B cell (primary cell): ENCODE data around the gene CAMK1D. TPM values are rescaled to one million over a fixed set of nuclear protein-coding genes. Genes with fewer than 3 reads are reported as not detected.

Source experiments
- ATAC-seq: fragments of 200-7000 bp; cut with Tn5 transposase; one replicate; pipeline ENCODE4 v1.10.0; 2021; ENCODE audit warnings: low read depth, mild to moderate bottlenecking, moderate number of reproducible peaks, moderate library complexity
- CTCF ChIA-PET: fragments of 350-600 bp; sonication (Branson Sonifier 250); formaldehyde crosslinking; loops from one replicate; lab custom pipeline; 2021; ENCODE audit warnings: antibody characterized with exemption, inconsistent platforms; lab: Charles Lee
- POLR2A ChIA-PET: fragments of 350-600 bp; sonication (Branson Sonifier 250); formaldehyde crosslinking; loops from one replicate; lab custom pipeline; 2021; ENCODE audit warnings: antibody characterized with exemption; lab: Charles Lee
- DNase-seq: peaks from one replicate; pipeline ENCODE4 v3.0.0; 2013
- H2AFZ ChIP-seq: 2 replicates; pipeline ENCODE4 v1.6.1; 2012; ENCODE audit warnings: mild to moderate bottlenecking, low read depth, low read length; ENCODE audit not compliant: insufficient read depth, poor library complexity, severe bottlenecking
- H3K27ac ChIP-seq, 2 donors: 1 replicate in 1 of 2; 2 replicates in 1 of 2; pipeline ENCODE4 v1.5.1; 2012 to 2013; ENCODE audit warnings: low read length in 2 of 2, mild to moderate bottlenecking in 2 of 2, moderate library complexity in 1 of 2
- H3K27me3 ChIP-seq, 4 experiments: fragments of 200-600 bp in 1 of 4; sonication (generic) in 1 of 4; replicated peaks in 1 of 4; 1 replicate in 2 of 4; 2 replicates in 2 of 4; pipeline versions ENCODE4 v1.6.1 to v1.7.0; 2013 to 2016; ENCODE audit warnings: low read length in 3 of 4, mild to moderate bottlenecking in 2 of 4, mixed read lengths in 1 of 4, moderate library complexity in 1 of 4; ENCODE audit not compliant: insufficient read depth in 4 of 4, control insufficient read depth in 3 of 4; ENCODE audit errors: control extremely low read depth in 1 of 4
- H3K36me3 ChIP-seq, 2 experiments: replicated peaks in 1 of 2; 1 replicate in 1 of 2; 2 replicates in 1 of 2; pipeline versions ENCODE4 v1.6.1 to v1.7.1; 2013; ENCODE audit warnings: low read length in 1 of 2; ENCODE audit not compliant: insufficient read depth in 2 of 2, control insufficient read depth in 1 of 2; ENCODE audit errors: control extremely low read depth in 1 of 2, extremely low read depth in 1 of 2
- H3K4me1 ChIP-seq, 2 donors: fragments of 200-600 bp in 1 of 2; sonication (generic) in 1 of 2; 1 replicate in 1 of 2; 2 replicates in 1 of 2; pipeline versions ENCODE4 v1.5.1 to v1.6.1; 2013 to 2017; ENCODE audit warnings: low read length in 2 of 2; ENCODE audit not compliant: control insufficient read depth in 2 of 2, insufficient read depth in 2 of 2
- H3K4me2 ChIP-seq: replicated peaks from 2 replicates; pipeline ENCODE3; 2012; ENCODE audit warnings: mild to moderate bottlenecking, low read depth, low read length; ENCODE audit not compliant: poor library complexity, severe bottlenecking
- H3K4me3 ChIP-seq, 5 experiments: fragments of 200-600 bp in 1 of 5; sonication (generic) in 1 of 5; 1 replicate in 3 of 5; 2 replicates in 2 of 5; pipeline versions ENCODE4 v1.5.1 to v1.7.0; 2011 to 2016; ENCODE audit warnings: low read length in 4 of 5, mild to moderate bottlenecking in 4 of 5, low read depth in 2 of 5, control low read depth in 1 of 5, moderate library complexity in 1 of 5; ENCODE audit not compliant: insufficient read depth in 1 of 5; ENCODE audit errors: control extremely low read depth in 1 of 5, extremely low read depth in 1 of 5
- H3K79me2 ChIP-seq: fragments of 200-600 bp; sonication (generic); one replicate; pipeline ENCODE4 v1.6.0; 2016; ENCODE audit warnings: low read length; ENCODE audit not compliant: control insufficient read depth, insufficient read depth
- H3K9ac ChIP-seq: fragments of 200-600 bp; sonication (generic); 2 replicates; pipeline ENCODE4 v1.6.1; 2017; ENCODE audit warnings: mild to moderate bottlenecking, low read length, moderate library complexity
- H3K9me3 ChIP-seq, 3 donors: one replicate each; pipeline versions ENCODE4 v1.6.1 to v1.7.1; 2013; ENCODE audit warnings: low read length in 2 of 3; ENCODE audit not compliant: control insufficient read depth in 2 of 3, insufficient read depth in 1 of 3; ENCODE audit errors: control extremely low read depth in 1 of 3
- H4K20me1 ChIP-seq: 2 replicates; pipeline ENCODE4 v1.6.0; 2012; ENCODE audit warnings: mild to moderate bottlenecking, low read length; ENCODE audit not compliant: insufficient read depth, control insufficient read depth, poor library complexity, severe bottlenecking
- H3K27ac Mint-ChIP-seq: one replicate; pipeline ENCODE4 v1.8.0; 2021; ENCODE audit warnings: mixed read lengths
- H3K27me3 Mint-ChIP-seq: one replicate; pipeline ENCODE4 v1.8.0; 2021; ENCODE audit warnings: mixed read lengths
- H3K4me1 Mint-ChIP-seq: one replicate; pipeline ENCODE4 v1.8.0; 2021; ENCODE audit warnings: mixed read lengths
- H3K4me3 Mint-ChIP-seq: one replicate; pipeline ENCODE4 v1.8.0; 2021; ENCODE audit warnings: mixed read lengths
- H3K9me3 Mint-ChIP-seq: one replicate; pipeline ENCODE4 v1.8.0; 2022; ENCODE audit warnings: mixed read lengths; ENCODE audit not compliant: insufficient read depth
- EZH2 ChIP-seq: IDR thresholded peaks from 2 replicates; pipeline ENCODE4 v1.6.1; 2012; ENCODE audit warnings: borderline replicate concordance, low read depth, mild to moderate bottlenecking, moderate library complexity, low read length; ENCODE audit not compliant: insufficient read depth, poor library complexity, severe bottlenecking
- WGBS: methylation state at CpG from one replicate; pipeline ENCODE4 v1.1.5; 2013; ENCODE audit warnings: missing lambda C conversion rate; ENCODE audit not compliant: insufficient coverage; 5-methylcytosine and 5-hydroxymethylcytosine counted together
- intact Hi-C: fragments of 100-400 bp; cut with micrococcal nuclease; formaldehyde crosslinking; loops from one replicate; pipeline ENCODE4 v1.10.0; 2022
- polyA plus RNA-seq: library from polyadenylated mRNA; depleted of rRNA; stranded (reverse); fragments of >200 nt; gene quantifications from 2 replicates; pipeline ENCODE4 v1.2.3, GENCODE V29; 2012
- total RNA-seq, 2 donors: library from RNA; stranded (reverse); fragments of 120-200 nt in 1 of 2; gene quantifications; 1 replicate in 1 of 2; 2 replicates in 1 of 2; pipeline versions ENCODE4 v1.2.3 to v1.2.4, GENCODE V29; 2013 to 2022
- TF ChIP-seq, protein P1 (sequence below): fragments of 200-600 bp; IDR thresholded peaks from one replicate; pipeline ENCODE4 v1.8.0; 2022; ENCODE audit warnings: antibody characterized with exemption, mild to moderate bottlenecking

Gene CAMK1D
- total and polyA plus RNA-seq, 2 donors (not counting 1 experiment from before 2014, with no cell fraction given), result 34.1 to 69.7 TPM

DNA sequence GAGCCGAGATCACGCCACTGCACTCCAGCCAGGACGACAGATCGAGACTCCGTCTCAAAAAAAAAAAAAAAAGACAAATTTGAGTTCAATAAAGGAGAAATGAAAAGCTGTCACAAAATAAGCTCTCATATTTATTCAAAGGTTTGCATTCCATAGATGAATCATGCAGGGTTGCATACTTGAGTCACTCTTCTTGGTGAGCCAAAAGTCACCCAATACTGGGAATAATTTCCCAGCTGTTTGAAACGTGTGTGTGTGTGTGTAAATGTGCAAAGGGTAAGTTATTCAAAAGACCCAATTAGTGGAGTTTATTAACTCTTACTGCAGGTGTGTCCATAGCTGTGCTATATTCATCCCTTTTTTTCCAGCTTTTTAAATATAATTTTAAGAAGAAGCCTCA lies 354.5 kb downstream of the CAMK1D start:
- H3K36me3 ChIP-seq, result peaks cover 5 to 10% of the 10 kb centered on the region in 2 experiments
- intact Hi-C loops, result no loop called here
- peaks cover 47% of the 10 kb centered on the region for H4K20me1 ChIP-seq
- Mint-ChIP-seq H3K4me1 (peaks cover 16% of the 10 kb centered on the region), H3K4me3 (no peak overlapping the region), H3K27me3 (no peaks in the 10 kb centered on the region), H3K9me3 (no peaks in the 10 kb centered on the region), H3K27ac (no peak overlapping the region)
- no peaks in the 10 kb centered on the region for H3K27me3 ChIP-seq
- CTCF ChIA-PET, result interaction anchor here (0.7 to 2.8 kb wide), 3 partner anchors 9 to 488 kb away, joined by 3 to 15 read pairs (median 3); no protein-coding TSS in a partner anchor
- H3K4me2 ChIP-seq, result no peak overlapping the region
- H3K27ac ChIP-seq, result no peak overlapping the region
- no peak overlapping the region for H2AFZ ChIP-seq
- ATAC-seq, result no peak
- H3K79me2 ChIP-seq, result peaks cover 42% of the 10 kb centered on the region
- H3K4me3 ChIP-seq, result no peak overlapping the region
- H3K9me3 ChIP-seq, result no peaks in the 10 kb centered on the region
- no peak overlapping the region for H3K9ac ChIP-seq
- TF ChIP-seq, protein P1, sequence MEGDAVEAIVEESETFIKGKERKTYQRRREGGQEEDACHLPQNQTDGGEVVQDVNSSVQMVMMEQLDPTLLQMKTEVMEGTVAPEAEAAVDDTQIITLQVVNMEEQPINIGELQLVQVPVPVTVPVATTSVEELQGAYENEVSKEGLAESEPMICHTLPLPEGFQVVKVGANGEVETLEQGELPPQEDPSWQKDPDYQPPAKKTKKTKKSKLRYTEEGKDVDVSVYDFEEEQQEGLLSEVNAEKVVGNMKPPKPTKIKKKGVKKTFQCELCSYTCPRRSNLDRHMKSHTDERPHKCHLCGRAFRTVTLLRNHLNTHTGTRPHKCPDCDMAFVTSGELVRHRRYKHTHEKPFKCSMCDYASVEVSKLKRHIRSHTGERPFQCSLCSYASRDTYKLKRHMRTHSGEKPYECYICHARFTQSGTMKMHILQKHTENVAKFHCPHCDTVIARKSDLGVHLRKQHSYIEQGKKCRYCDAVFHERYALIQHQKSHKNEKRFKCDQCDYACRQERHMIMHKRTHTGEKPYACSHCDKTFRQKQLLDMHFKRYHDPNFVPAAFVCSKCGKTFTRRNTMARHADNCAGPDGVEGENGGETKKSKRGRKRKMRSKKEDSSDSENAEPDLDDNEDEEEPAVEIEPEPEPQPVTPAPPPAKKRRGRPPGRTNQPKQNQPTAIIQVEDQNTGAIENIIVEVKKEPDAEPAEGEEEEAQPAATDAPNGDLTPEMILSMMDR, result no peak
- no peak for TF ChIP-seq EZH2
- no peaks in the 10 kb centered on the region for H3K4me1 ChIP-seq
- POLR2A ChIA-PET, result no interaction called here
- WGBS, result 100% methylated on average over 1 of the region's 6 CpGs
- DNase-seq, result no peak

DNA sequence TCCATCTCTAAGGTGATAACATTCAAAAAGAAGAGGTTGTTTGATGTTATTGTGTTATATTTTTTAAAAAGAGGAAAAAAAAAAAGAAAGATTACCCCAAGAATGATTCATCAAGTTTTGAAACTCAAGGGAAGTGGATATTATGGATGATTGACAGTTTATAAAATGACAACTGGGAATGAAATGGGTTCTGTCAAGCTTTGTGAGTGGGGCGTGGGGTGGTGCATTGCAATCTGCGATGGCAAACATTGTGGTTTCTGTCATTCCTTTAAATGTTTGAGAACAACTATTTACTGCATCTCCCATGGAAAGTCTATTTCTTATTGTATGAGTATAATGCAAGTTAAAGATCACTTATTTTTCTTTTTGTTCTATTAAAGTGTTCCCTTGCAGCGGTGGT lies 355.1 kb downstream of the CAMK1D start:
- CTCF ChIA-PET, result interaction anchor here (0.9 to 2.8 kb wide), 2 partner anchors 8 to 489 kb away, joined by 3 to 15 read pairs; no protein-coding TSS in a partner anchor

More for the DNA sequence above, 355.1 kb downstream of the CAMK1D start:
- DNase-seq (no peak), ATAC-seq (no peak)
- no peak overlapping the region for H3K4me3 Mint-ChIP-seq
- Histone ChIP-seq H4K20me1 (peaks cover 41% of the 10 kb centered on the region), H3K27me3 (no peaks in the 10 kb centered on the region), H3K36me3 (peaks cover 5 to 8% of the 10 kb centered on the region in 2 experiments), H3K27ac (no peak overlapping the region), H3K4me3 (no peak overlapping the region), H2AFZ (no peak overlapping the region), H3K9ac (no peak overlapping the region), H3K79me2 (peaks cover 42% of the 10 kb centered on the region), H3K4me2 (no peak overlapping the region), H3K4me1 (no peaks in the 10 kb centered on the region), H3K9me3 (no peaks in the 10 kb centered on the region)
- no peaks in the 10 kb centered on the region for H3K9me3 Mint-ChIP-seq
- intact Hi-C loops, result no loop called here
- no peaks in the 10 kb centered on the region for H3K27me3 Mint-ChIP-seq
- peaks cover 17% of the 10 kb centered on the region for H3K4me1 Mint-ChIP-seq
- TF ChIP-seq, protein P1, result no peak
- no peak for TF ChIP-seq EZH2
- POLR2A ChIA-PET, result no interaction called here
- no CpG with 5 or more reads among the region's 3 CpGs for WGBS
- peak overlapping the region; percentile 29 for H3K27ac Mint-ChIP-seq
